RPMI7951 (cell line): Measurements from ENCODE around the gene GNAS-AS1. TPM values are rescaled to one million over a fixed set of nuclear protein-coding genes. Genes with fewer than 3 reads are reported as not detected.

Experiments
- DNase-seq: peaks from one replicate; pipeline ENCODE4 v3.0.0-alpha.2; 2012; ENCODE audit warnings: low read depth
- total RNA-seq: library from RNA; depleted of rRNA; stranded (reverse); fragments of >200 nt; shearing (Covaris generic); gene quantifications from 2 replicates; pipeline ENCODE4 v1.2.3, GENCODE V29; 2014

Gene GNAS-AS1
- total RNA-seq, 1 experiment from 2014 or later = 1.1 TPM

- no peak for DNase-seq
Observed at GRCh38 chr20:58808271-58809046, 42.2 kb downstream of the GNAS-AS1 start.

GRCh38 chr20:58807801-58808200 is 42.9 kb downstream of the GNAS-AS1 start:
- no peak for DNase-seq

- no peak for DNase-seq
Observed at GRCh38 chr20:58803533-58803932, 47.2 kb downstream of the GNAS-AS1 start.

GRCh38 chr20:58802061-58802460 is 48.6 kb downstream of the GNAS-AS1 start:
- DNase-seq = no peak

- peak; percentile 91 for DNase-seq
Observed at GRCh38 chr20:58800134-58800871, 50.4 kb downstream of the GNAS-AS1 start.

GRCh38 chr20:58797371-58798338 is 53.0 kb downstream of the GNAS-AS1 start:
- no peak for DNase-seq

GRCh38 chr20:58795923-58796245 is 54.8 kb downstream of the GNAS-AS1 start:
- DNase-seq = no peak

GRCh38 chr20:58795181-58795922 is 55.4 kb downstream of the GNAS-AS1 start:
- DNase-seq = no peak

GRCh38 chr20:58794510-58795180 is 56.1 kb downstream of the GNAS-AS1 start:
- no peak for DNase-seq

- DNase-seq = no peak
Observed at GRCh38 chr20:58793512-58794420, 56.9 kb downstream of the GNAS-AS1 start.

GRCh38 chr20:58792426-58792825 is 58.3 kb downstream of the GNAS-AS1 start:
- DNase-seq = no peak

- DNase-seq = no peak
Observed at GRCh38 chr20:58791286-58791685, 59.4 kb downstream of the GNAS-AS1 start.

GRCh38 chr20:58790454-58790853 is 60.2 kb downstream of the GNAS-AS1 start:
- peak; percentile 95 for DNase-seq

GRCh38 chr20:58788896-58789544 is 61.7 kb downstream of the GNAS-AS1 start:
- DNase-seq = no peak

GRCh38 chr20:58787211-58788005 is 63.3 kb downstream of the GNAS-AS1 start:
- DNase-seq = no peak

- DNase-seq = no peak
Observed at GRCh38 chr20:58784321-58785074, 66.2 kb downstream of the GNAS-AS1 start.

- DNase-seq = no peak
Observed at GRCh38 chr20:58783511-58784011, 67.1 kb downstream of the GNAS-AS1 start.
